Measurements from ENCODE around the gene ITGB7.

GRCh38 chr12:53193040-53193439, 14.0 kb downstream of the ITGB7 start:
- TF ChIP-seq CTCF (IDR thresholded peaks at IDR 0.05 in 8 of 11, conservative IDR thresholded peaks at IDR 0.05 in 3 of 11) (no peak), POLR2A (IDR thresholded peaks at IDR 0.05) (no peak)
